ENCODE data around the gene CCDC126.

GRCh38 chr7:23653942-23654341 lies 56.8 kb downstream of the CCDC126 start:
- TF ChIP-seq POLR2A (IDR thresholded peaks at IDR 0.05), result no peak
- TF ChIP-seq, protein P1, sequence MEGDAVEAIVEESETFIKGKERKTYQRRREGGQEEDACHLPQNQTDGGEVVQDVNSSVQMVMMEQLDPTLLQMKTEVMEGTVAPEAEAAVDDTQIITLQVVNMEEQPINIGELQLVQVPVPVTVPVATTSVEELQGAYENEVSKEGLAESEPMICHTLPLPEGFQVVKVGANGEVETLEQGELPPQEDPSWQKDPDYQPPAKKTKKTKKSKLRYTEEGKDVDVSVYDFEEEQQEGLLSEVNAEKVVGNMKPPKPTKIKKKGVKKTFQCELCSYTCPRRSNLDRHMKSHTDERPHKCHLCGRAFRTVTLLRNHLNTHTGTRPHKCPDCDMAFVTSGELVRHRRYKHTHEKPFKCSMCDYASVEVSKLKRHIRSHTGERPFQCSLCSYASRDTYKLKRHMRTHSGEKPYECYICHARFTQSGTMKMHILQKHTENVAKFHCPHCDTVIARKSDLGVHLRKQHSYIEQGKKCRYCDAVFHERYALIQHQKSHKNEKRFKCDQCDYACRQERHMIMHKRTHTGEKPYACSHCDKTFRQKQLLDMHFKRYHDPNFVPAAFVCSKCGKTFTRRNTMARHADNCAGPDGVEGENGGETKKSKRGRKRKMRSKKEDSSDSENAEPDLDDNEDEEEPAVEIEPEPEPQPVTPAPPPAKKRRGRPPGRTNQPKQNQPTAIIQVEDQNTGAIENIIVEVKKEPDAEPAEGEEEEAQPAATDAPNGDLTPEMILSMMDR (IDR thresholded peaks at IDR 0.05), result no peak
